ENCODE results near the gene SPAG4.

The SPAG4 gene

DNA sequence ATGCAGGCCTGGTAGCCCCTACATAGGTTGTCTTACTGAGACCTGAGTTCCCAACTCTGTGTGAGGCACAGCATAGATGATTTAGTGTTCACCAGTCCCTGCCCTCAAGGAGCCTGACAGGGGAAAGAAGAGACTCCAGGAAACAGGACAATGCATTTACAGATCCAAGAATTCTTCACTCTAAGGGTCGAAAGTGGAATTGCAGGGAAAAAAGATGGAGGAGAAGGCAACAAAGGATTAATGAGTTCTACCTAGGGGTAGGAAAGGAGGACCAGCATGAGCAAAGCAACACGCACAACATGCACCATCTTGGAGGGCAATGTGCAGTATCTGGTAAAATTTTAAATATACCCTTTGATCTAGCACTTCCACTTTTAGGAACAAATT, 5.9 kb downstream of the SPAG4 start:
- DNase-seq (ENCODE audit: low read depth in 2 of 2), result no peak

GRCh38 chr20:35625584-35626385, 10.2 kb downstream of the SPAG4 start:
- no peak for DNase-seq (ENCODE audit: low read depth in 2 of 2)

DNA sequence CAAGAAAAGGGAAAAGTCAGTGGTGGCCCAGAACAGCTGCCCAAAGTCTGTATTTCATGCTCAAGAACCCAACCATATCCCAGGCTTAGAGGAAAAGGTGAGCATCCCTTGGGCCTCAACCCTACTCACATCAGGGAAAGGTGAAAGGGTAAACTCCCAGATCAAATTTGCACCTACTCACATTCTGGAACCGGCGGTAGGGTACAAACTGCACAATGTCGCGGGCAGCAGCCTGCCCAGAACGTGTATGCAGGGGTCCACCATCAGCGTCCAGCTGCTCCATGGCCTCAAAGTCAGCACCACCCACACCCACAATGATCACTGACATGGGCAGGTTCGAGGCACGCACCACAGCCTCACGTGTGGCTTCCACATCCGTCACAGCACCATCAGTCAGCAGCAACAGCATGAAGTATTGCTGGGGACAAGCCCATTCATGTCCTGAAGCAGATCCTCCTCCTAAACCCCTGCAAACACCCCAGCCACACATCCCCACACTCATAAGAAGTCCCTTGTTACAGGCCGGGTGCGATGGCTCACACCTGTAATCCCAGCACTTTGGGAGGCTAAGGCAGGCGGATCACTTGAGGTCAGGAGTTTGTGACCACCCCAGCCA, 10.9 kb downstream of the SPAG4 start:
- no peak for DNase-seq (ENCODE audit: low read depth in 2 of 2)

DNA sequence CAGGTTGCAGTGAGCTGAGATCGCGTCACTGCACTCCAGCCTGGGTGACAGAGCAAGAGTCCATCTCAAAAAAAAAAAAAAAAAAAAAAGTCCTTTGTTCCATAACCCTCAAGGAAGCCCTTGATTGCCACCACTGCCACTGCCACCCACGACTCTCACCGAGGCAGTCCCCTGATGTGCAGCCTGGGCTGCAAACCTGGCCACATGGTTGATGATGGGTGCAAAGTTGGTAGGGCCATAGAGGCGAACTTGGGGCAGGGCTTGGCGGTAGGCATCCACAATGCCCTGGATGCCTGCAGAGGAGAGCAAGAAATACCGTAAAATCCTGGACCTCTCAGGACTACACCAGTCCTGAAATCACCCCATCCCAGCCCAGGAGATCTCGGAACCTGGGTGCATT, 11.5 kb downstream of the SPAG4 start:
- no peak for DNase-seq (ENCODE audit: low read depth in 2 of 2)

GRCh38 chr20:35629427-35630145, 14.0 kb downstream of the SPAG4 start:
- DNase-seq (ENCODE audit: low read depth in 2 of 2), result no peak

- no peak for DNase-seq (ENCODE audit: low read depth in 2 of 2)
Observed at GRCh38 chr20:35630636-35631035, 15.0 kb downstream of the SPAG4 start.

DNA sequence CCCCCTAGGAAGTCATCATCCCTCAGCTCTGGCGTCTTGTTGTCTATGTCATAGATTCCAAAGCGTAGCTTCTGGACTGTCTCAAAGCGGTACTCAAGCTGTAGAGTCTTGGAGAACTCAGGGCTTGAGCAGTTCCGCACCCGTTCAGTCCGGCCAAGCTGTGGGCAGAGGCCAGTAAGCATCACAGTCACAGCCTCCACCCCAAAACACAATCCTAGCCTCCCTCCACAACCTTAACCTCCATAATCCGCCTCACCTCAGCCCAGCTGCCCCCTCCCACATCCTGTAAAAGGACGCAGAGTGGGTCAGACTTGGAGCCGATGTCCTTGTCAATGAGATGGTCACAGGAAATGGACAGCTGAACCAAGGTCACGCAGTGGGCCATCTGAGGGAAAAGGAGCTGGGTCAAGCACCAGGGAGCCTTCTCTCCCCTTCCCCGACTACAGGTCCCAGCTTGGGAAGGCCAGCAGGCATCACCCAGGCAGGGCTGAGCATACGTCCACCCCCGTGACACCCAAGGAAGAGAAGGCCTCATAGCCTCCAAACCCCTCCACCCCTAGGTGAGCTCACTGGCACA, 17.0 kb downstream of the SPAG4 start:
- DNase-seq (ENCODE audit: low read depth in 2 of 2), result no peak

- no peak for DNase-seq (ENCODE audit: low read depth in 2 of 2)
Observed at GRCh38 chr20:35635652-35636051, 20.0 kb downstream of the SPAG4 start.

- no peak for DNase-seq (ENCODE audit: low read depth in 2 of 2)
Observed at GRCh38 chr20:35636095-35636494, 20.5 kb downstream of the SPAG4 start.

- DNase-seq (ENCODE audit: low read depth in 2 of 2), result no peak
Observed at GRCh38 chr20:35637276-35637675, 21.6 kb downstream of the SPAG4 start.

DNA sequence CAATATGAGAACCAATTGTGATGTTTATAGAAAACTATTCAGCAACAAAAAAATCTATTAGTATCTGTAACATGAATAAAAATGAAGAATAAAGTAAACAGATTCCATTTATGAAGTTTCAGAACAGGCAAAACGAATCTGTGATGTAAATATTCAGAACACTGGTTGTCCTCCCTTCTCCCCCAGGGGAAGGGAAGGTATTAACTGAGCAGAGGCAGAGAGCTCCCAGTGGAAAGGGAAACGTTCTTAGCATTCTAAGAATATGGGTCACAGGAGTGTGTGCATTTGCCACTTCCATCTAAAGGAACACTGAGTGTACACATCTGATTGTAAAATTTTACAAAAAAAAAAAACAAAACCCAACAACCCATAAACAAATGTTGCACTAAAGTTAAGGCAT, 23.1 kb downstream of the SPAG4 start:
- DNase-seq (ENCODE audit: low read depth in 2 of 2), result no peak

DNA sequence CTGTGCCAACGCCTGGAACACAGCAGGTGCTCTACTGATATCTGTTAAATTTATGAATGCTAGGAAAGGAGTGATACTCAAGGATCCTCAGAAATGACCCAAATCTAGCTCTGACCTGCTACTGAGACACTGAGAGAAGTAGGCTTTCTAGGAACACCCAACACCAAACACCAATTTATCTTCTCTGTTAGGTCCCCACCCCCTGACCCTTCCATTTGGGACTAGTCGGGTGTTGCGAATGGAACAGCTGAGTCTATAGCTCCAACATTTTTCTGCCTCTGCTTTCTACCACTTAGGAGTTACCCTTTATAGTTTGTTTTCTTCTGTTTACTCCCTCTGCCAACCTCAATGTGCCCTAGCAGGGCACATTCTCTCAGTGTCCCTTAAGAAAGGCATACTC, 25.1 kb downstream of the SPAG4 start:
- DNase-seq (ENCODE audit: low read depth in 2 of 2), result no peak

DNA sequence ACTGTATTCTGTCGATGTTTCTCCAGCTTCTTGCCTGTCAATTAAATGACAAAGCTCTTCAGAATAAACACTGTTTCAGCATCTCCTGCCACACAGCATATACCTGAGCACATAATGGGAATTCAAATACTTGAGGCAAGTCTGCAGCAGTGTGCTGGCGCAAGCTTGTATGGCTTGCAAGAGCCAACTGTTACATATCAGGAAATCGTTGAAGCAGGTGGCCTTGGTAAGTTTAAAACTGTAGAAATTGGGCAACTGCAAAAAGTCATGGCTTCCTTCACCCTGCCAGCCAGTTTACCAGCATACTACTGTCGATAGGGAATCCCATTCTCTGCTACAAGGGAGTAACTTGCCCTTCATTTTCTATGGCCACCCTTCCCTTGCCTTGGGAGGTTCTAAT, 26.1 kb downstream of the SPAG4 start:
- DNase-seq (ENCODE audit: low read depth in 2 of 2), result no peak

DNA sequence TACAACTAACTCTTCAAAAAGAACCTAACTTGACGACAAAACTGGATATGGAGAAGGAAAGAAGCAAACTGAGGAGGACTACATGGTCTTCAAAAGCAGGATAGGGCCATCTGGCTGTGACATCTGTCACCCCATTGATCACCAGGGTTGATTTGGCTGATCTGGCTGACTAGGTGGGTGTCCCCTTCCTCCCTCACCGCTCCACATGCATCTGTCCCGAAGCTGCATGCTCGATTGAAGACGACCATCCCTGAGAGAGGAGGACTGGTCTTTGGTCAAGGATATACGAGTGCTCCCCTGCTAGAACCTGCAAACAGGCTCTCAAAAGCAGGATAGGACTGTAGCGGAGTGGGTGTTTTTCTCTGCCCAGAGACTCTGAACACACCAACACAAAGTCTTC, 27.4 kb downstream of the SPAG4 start:
- DNase-seq (ENCODE audit: low read depth in 2 of 2), result no peak

- DNase-seq (ENCODE audit: low read depth in 2 of 2), result no peak
Observed at GRCh38 chr20:35644806-35645205, 29.2 kb downstream of the SPAG4 start.

GRCh38 chr20:35648836-35649235, 33.2 kb downstream of the SPAG4 start:
- no peak for DNase-seq (ENCODE audit: low read depth in 2 of 2)

DNA sequence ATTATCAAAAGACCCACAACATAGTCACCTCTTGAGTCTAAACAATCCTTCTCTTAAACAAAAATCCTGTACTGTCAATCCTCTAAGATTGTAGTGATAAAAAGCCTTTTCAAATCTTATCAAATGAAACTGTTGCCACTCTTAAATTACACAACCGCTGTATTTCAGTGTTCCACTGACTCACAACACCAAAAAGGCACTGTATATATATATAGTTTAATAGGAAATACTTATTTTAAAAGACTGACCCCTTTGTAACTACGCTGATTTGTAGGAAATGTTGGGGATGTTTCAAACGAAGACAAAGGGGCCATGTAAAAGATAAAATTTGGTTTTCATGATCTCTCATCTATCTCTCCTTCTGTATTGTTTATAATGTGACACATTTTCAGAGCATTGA, 35.0 kb downstream of the SPAG4 start:
- DNase-seq (ENCODE audit: low read depth in 2 of 2), result no peak

- DNase-seq (ENCODE audit: low read depth in 2 of 2), result no peak
Observed at GRCh38 chr20:35651958-35652357, 36.3 kb downstream of the SPAG4 start.

GRCh38 chr20:35652641-35653429, 37.2 kb downstream of the SPAG4 start:
- DNase-seq (ENCODE audit: low read depth in 2 of 2), result no peak

- no peak for DNase-seq (ENCODE audit: low read depth in 2 of 2)
Observed at GRCh38 chr20:35653430-35653734, 37.8 kb downstream of the SPAG4 start.

- no peak for DNase-seq (ENCODE audit: low read depth in 2 of 2)
Observed at GRCh38 chr20:35653893-35654292, 38.3 kb downstream of the SPAG4 start.

- DNase-seq (ENCODE audit: low read depth in 2 of 2), result no peak
Observed at GRCh38 chr20:35654415-35654814, 38.8 kb downstream of the SPAG4 start.
